Sigmoid colon (tissue), 7 donors: ENCODE measurements around the gene CXCR3. TPM values are rescaled to one million over a fixed set of nuclear protein-coding genes. Genes with fewer than 3 reads are reported as not detected.

Source experiments
- DNase-seq: peaks from one replicate; pipeline ENCODE4 v3.0.0-alpha.2; 2019
- H3K27ac ChIP-seq, 4 donors: fragments of 200-600 bp; sonication (generic); one replicate each; pipeline ENCODE4 v1.5.1; 2016 to 2019; ENCODE audit warnings: mild to moderate bottlenecking in 1 of 4
- H3K27me3 ChIP-seq, 3 donors: fragments of 200-600 bp; sonication (generic); one replicate each; pipeline ENCODE4 v1.5.1; 2019; ENCODE audit warnings: mild to moderate bottlenecking in 1 of 3
- H3K36me3 ChIP-seq, 4 donors: fragments of 200-600 bp; sonication (generic); one replicate each; pipeline ENCODE4 v1.5.1; 2016 to 2019
- H3K4me1 ChIP-seq, 4 donors: fragments of 200-600 bp; sonication (generic); one replicate each; pipeline ENCODE4 v1.5.1; 2017 to 2019
- H3K4me3 ChIP-seq, 4 donors: fragments of 200-600 bp; sonication (generic); one replicate each; pipeline ENCODE4 v1.5.1; 2017 to 2019; ENCODE audit warnings: mild to moderate bottlenecking in 2 of 4, moderate library complexity in 1 of 4
- H3K9me3 ChIP-seq, 4 donors: fragments of 200-600 bp in 3 of 4; sonication (generic) in 3 of 4; one replicate each; pipeline versions ENCODE4 v1.5.1 to v1.6.1; 2013 to 2019
- CTCF ChIP-seq, 4 experiments: fragments of 450-650 bp in 3 of 4; fragments of 200-600 bp in 1 of 4; IDR thresholded peaks; one replicate each; pipeline ENCODE4 v1.5.1; 2016 to 2019; ENCODE audit warnings: antibody characterized with exemption in 4 of 4, mild to moderate bottlenecking in 3 of 4, moderate library complexity in 2 of 4
- EP300 ChIP-seq, 4 donors: sonication (generic); formaldehyde crosslinking; IDR thresholded peaks; one replicate each; pipeline ENCODE4 v1.6.1; 2017; ENCODE audit warnings: antibody characterized with exemption in 4 of 4
- POLR2A ChIP-seq, 2 donors: fragments of 450-650 bp; IDR thresholded peaks; one replicate each; pipeline ENCODE4 v1.6.1; 2016; ENCODE audit warnings: antibody characterized with exemption in 2 of 2, mild to moderate bottlenecking in 2 of 2, moderate library complexity in 2 of 2
- POLR2AphosphoS5 ChIP-seq, 4 donors: sonication (generic); formaldehyde crosslinking; IDR thresholded peaks; one replicate each; pipeline ENCODE4 v1.6.1; 2017; ENCODE audit warnings: antibody characterized with exemption in 4 of 4
- WGBS, 2 donors: extraction: QIAGEN DNeasy Blood & Tissue Kit; methylation state at CpG; one replicate each; pipeline ENCODE4 v1.1.7; 2013; 5-methylcytosine and 5-hydroxymethylcytosine counted together
- intact Hi-C: fragments of 100-400 bp; cut with DNase I; formaldehyde crosslinking; loops from one replicate; pipeline ENCODE4 v1.15.1; 2023
- polyA plus RNA-seq, 3 donors: library from polyadenylated mRNA; stranded (reverse); fragments of 200-250 nt; gene quantifications; one replicate each; pipeline ENCODE4 v1.2.3, GENCODE V29; 2013
- total RNA-seq, 4 donors: library from RNA; depleted of rRNA; stranded (reverse); fragments of >200 nt; gene quantifications; one replicate each; pipeline ENCODE4 v1.1.0, GENCODE V29; 2016
- donor health status: healthy with polysubstance abuse.
- donor health status: Bipolar disorder and iron deficiency.
- donor health status: healthy.

The CXCR3 gene
- total and polyA plus RNA-seq, 7 donors = 0.60 to 6.5 (median 0.69) TPM; not detected in 4

- Histone ChIP-seq H3K36me3 (no peaks in the 10 kb centered on the region), H3K4me1 (no peaks in the 10 kb centered on the region), H3K9me3 (no peaks in the 10 kb centered on the region), H3K27me3 (no peaks in the 10 kb centered on the region), H3K27ac (no peak overlapping the region), H3K4me3 (no peak overlapping the region)
- 90 to 95% methylated on average over 6 of the region's 6 CpGs for WGBS, 2 donors
- no peak for TF ChIP-seq POLR2AphosphoS5 (IDR thresholded peaks at IDR 0.05)
- TF ChIP-seq EP300 (IDR thresholded peaks at IDR 0.05) = no peak
- no peak for TF ChIP-seq POLR2A (IDR thresholded peaks at IDR 0.05)
- TF ChIP-seq CTCF (IDR thresholded peaks at IDR 0.05) = no peak
- intact Hi-C loops = no loop called here
- DNase-seq = no peak
These were observed 41.6 kb upstream of the CXCR3 start for GRCh38 chrX:71659959-71660358.

- intact Hi-C loops = no loop called here
- WGBS, 2 donors = 41 to 74% methylated on average over 3 of the region's 3 CpGs
- no peak for TF ChIP-seq POLR2A (IDR thresholded peaks at IDR 0.05)
- TF ChIP-seq EP300 (IDR thresholded peaks at IDR 0.05) = no peak
- no peak for TF ChIP-seq POLR2AphosphoS5 (IDR thresholded peaks at IDR 0.05)
These were observed 41.0 kb upstream of the CXCR3 start for GRCh38 chrX:71659342-71659741.

GRCh38 chrX:71657267-71657666 lies 39.0 kb upstream of the CXCR3 start:
- intact Hi-C loops = no loop called here
- TF ChIP-seq POLR2AphosphoS5 (IDR thresholded peaks at IDR 0.05) (no peak), CTCF (IDR thresholded peaks at IDR 0.05) (no peak), POLR2A (IDR thresholded peaks at IDR 0.05) (no peak), EP300 (IDR thresholded peaks at IDR 0.05) (no peak)
- Histone ChIP-seq H3K27ac (no peak overlapping the region), H3K4me3 (no peak overlapping the region), H3K27me3 (no peaks in the 10 kb centered on the region), H3K36me3 (no peaks in the 10 kb centered on the region), H3K4me1 (no peaks in the 10 kb centered on the region), H3K9me3 (no peaks in the 10 kb centered on the region)
- WGBS, 2 donors = 87% methylated on average over 4 of the region's 4 CpGs
- no peak for DNase-seq

More at GRCh38 chrX:71659342-71659741, 41.0 kb upstream of the CXCR3 start:
- Histone ChIP-seq H3K36me3 (no peaks in the 10 kb centered on the region), H3K27me3 (no peaks in the 10 kb centered on the region), H3K9me3 (no peaks in the 10 kb centered on the region), H3K4me1 (no peaks in the 10 kb centered on the region), H3K4me3 (no peak overlapping the region), H3K27ac (no peak overlapping the region)
- DNase-seq = no peak

DNA sequence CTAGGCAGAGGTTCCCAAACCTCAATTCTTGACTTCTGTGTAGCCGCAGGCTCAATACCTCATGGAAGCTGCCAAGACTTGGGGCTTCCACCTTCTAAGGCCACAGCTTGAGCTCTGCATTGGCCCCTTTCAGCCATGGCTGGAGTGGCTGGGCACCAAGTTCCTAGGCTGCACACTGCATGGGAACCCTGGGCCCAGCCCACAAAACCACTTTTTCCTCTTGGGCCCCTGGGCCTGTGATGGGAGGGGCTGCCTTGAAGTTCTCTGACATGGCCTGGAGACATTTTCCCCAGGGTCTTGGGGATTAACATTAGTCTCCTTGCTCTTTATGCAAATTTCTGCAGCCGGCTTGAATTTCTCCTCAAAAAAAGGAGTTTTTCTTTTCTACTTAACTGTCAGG lies 35.0 kb upstream of the CXCR3 start:
- Histone ChIP-seq H3K9me3 (no peaks in the 10 kb centered on the region), H3K4me1 (no peaks in the 10 kb centered on the region), H3K4me3 (no peak overlapping the region), H3K27ac (no peak overlapping the region), H3K36me3 (no peaks in the 10 kb centered on the region), H3K27me3 (no peaks in the 10 kb centered on the region)
- 93 to 95% methylated on average over 2 of the region's 2 CpGs for WGBS, 2 donors
- intact Hi-C loops = no loop called here
- no peak for DNase-seq
- TF ChIP-seq EP300 (IDR thresholded peaks at IDR 0.05) (no peak), CTCF (IDR thresholded peaks at IDR 0.05) (no peak)

DNA sequence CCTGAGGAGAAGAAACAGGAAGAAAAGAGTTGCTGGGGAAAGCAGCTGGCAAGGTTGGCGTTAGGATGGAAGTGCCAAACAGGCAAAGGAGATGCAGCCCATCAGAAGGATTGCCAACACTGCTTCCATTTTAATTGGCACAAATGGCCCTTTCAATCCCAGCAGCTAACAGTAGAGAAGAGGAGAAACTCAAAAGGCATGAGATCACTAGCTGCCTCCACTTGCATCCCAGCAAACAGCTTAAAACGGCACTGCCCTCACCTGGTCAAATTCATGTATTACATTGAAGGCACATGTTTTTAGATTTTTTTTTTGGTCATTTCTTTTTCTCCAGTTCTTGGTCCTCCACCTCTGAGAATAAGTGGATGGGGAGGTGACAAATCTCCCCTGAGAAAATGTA lies 34.1 kb upstream of the CXCR3 start:
- no peak for DNase-seq
- WGBS, 2 donors = 39 to 40% methylated on average over 2 of the region's 2 CpGs
- TF ChIP-seq EP300 (IDR thresholded peaks at IDR 0.05) (no peak), CTCF (IDR thresholded peaks at IDR 0.05) (peak in 3 of 4 experiments; percentile 17 to 47 (median 25))

More for the DNA sequence above, 34.1 kb upstream of the CXCR3 start:
- H3K27ac ChIP-seq = no peak overlapping the region
- intact Hi-C loops = no loop called here
- no peak overlapping the region for H3K4me3 ChIP-seq
- H3K27me3 ChIP-seq = no peaks in the 10 kb centered on the region
- no peaks in the 10 kb centered on the region for H3K4me1 ChIP-seq
- H3K9me3 ChIP-seq = no peaks in the 10 kb centered on the region
- no peaks in the 10 kb centered on the region for H3K36me3 ChIP-seq
